8988T (cell line): ENCODE results near the gene SCYL2.
"Not testable (repeated sequence)": the region's sequence is repeated elsewhere in the genome, so short reads cannot be mapped to it uniquely, and the experiment has no call there.

ENCODE experiments used
- DNase-seq: peaks from one replicate; pipeline ENCODE4 v3.0.0; 2011

Gene SCYL2

GRCh38 chr12:100329800-100330199, 62.8 kb downstream of the SCYL2 start:
- DNase-seq = no peak

DNA sequence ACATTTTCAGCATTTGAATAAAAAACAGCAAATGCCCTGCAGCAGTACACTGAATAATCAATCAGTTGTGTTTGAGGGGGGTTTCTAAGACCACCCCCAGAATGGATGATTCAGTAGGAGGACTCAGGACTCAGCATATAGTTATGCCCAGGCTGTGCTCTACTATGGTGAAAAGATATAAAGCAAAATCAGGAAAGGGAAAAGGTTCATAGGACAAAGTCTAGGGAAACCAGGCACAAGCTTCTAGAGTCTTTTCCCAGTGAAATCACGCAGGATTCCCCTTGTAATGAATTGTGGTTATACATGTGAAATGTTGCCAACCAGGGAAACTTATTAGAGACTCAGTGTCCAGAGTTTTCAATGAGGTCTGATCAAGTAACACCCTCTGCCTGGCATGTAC, 64.9 kb downstream of the SCYL2 start:
- no peak for DNase-seq

DNA sequence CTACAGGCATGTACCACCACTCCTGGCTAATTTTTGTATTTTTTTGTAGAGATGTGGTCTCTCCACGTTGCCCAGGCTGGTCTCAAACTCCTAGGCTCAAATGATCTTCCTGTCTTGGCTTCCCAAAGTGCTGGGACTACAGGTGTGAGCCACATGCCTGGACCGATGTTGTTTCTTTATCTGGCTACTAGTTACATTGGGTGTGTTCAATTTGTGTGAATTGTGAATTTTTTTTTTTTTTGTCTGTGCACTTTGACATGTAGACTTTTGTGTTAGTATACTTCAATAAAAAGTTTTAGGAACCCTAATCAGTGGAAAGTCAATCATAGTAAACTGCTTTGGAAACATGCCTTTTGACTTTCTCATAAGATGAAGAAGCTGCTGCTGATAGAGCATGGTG, 65.9 kb downstream of the SCYL2 start:
- no peak for DNase-seq

DNA sequence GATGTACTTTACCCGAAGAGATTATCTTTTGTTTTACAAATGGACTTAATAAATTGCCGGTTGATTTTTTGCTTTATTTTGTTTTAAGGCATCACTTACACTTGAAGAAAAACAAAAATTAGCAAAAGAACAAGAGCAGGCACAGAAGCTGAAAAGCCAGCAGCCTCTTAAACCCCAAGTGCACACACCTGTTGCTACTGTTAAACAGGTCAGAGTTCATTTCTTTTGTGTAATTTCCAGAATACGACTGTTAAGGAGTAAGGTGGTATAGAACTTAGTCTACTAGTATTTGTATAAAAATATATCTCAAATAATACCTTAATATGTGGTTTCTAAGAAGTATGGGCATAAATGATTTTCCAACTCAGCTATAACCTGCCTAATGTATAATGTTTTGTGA, 70.3 kb downstream of the SCYL2 start:
- no peak for DNase-seq

DNA sequence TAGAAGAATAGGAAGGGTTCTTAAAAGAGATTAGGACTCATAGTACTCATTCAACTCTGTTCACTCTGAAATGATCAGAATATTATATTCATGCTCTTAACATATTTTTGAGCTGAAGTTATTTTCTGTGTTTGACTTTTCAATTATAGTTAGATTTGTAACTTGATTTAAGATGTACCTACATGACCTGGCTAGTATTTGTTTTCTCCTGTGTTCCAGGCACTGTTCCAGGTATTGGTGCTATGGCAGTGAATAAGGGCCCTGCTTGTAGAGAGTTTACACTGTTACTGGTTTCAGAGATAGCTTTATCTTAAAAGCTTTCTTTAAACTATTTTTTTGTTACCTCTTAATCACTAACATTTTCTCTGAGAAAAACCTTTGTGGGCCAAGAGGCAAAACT, 70.8 kb downstream of the SCYL2 start:
- DNase-seq = no peak

GRCh38 chr12:100339071-100339470, 72.1 kb downstream of the SCYL2 start:
- no peak for DNase-seq

- DNase-seq = not testable (repeated sequence)
These were observed 75.9 kb downstream of the SCYL2 start for GRCh38 chr12:100342897-100343296.

- DNase-seq = not testable (repeated sequence)
These were observed 77.4 kb downstream of the SCYL2 start for GRCh38 chr12:100344351-100344750.

GRCh38 chr12:100345020-100345767, 78.2 kb downstream of the SCYL2 start:
- DNase-seq = no peak

GRCh38 chr12:100346660-100347059, 79.7 kb downstream of the SCYL2 start:
- no peak for DNase-seq

- DNase-seq = no peak
These were observed 81.9 kb downstream of the SCYL2 start for GRCh38 chr12:100348657-100349454.

DNA sequence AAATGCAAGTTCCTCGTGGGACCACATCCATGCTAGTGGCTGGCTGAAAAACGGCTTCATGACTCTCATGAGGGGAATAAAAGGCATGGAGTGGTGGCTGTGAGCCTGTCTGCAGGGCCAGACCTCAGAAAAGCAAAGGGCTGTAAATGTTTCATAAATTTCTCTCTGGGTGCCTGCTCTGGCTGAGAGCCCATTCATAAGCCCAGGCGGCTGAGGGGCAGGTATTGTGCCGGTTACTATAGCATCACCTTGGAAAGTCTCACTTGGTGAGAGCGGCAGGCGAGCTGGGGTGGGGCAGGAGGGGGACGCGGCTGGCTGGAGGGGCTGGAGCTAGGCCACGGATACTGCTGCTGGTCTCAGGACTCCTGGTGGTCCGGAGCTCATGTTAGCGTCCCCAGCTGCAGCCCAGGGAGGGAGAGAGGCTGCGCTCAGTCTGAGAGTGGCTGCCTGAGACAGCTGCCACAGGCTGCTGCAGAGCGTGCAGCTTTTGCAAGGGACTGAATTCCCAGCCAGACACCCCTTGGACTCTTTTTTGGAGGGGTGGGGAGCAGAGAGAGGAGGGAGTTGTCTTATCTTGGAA, 89.8 kb downstream of the SCYL2 start, which contains the start of gene SLC17A8:
Gene SLC17A8, plus strand, starts transcription at position 431 of the 580 bp plus-strand sequence. CDS start 318 bp downstream, outside the sequence.
- no peak for DNase-seq

DNA sequence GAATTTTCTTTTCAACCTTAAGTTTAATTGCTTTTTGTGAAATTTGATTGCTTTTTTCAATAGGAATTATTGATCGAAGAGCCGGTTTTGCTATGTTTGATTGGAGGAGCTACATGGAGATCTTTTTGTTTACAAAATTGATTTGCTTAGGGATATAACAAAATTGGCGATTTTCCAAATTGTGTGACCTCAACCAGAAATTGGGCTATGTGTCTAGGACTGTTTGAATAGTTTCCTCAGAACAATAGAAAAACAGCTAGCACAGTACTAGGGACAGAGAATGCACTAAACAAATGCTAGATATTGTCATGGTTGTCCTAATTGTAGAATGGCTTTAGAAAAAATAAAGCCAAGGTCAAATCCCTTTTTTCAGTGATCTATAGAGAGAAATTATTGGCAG, 92.3 kb downstream of the SCYL2 start:
- no peak for DNase-seq

- no peak for DNase-seq
These were observed 92.8 kb downstream of the SCYL2 start for GRCh38 chr12:100359822-100360221.

DNA sequence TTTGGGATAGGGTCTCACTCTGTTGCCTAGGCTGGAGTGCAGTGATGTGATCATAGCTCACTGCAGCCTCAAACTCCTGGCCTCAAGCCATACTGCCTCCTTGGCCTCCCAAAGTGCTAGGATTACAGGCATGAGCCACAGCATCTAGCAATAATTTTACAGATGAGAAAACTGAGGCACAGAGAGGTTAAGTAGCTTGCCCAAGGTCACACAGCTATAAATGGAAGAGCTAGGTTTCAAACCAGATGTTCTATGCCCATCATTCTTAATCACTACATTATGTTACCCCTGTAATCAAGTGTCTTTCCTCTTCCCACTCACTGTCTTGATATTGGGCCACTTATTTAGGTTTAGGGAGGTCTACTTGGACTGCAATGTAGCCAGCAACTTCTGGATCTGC, 93.5 kb downstream of the SCYL2 start:
- DNase-seq = no peak

GRCh38 chr12:100364324-100364723, 97.3 kb downstream of the SCYL2 start:
- DNase-seq = no peak

GRCh38 chr12:100365411-100365810, 98.4 kb downstream of the SCYL2 start:
- no peak for DNase-seq

- DNase-seq = no peak
These were observed 101.1 kb downstream of the SCYL2 start for GRCh38 chr12:100368066-100368465.

DNA sequence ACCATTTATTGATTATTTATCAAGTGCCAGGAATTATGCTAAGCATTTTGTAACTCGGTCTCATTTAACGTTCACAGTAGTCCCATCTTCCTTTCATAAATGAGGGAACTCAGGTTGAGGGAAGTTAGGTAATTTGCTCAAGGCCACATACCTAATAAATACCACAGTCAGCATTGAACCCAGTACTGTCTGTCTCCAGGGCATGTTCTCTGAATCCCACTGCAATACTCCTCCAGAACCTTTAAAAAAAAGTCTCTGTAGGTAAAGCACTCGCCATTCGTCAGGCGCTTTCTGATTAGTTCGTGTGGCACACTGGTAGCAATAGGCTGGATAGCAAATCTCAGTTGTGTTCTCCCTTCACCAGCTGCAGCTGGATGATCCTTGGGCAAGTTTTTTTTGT, 104.2 kb downstream of the SCYL2 start:
- DNase-seq = no peak

DNA sequence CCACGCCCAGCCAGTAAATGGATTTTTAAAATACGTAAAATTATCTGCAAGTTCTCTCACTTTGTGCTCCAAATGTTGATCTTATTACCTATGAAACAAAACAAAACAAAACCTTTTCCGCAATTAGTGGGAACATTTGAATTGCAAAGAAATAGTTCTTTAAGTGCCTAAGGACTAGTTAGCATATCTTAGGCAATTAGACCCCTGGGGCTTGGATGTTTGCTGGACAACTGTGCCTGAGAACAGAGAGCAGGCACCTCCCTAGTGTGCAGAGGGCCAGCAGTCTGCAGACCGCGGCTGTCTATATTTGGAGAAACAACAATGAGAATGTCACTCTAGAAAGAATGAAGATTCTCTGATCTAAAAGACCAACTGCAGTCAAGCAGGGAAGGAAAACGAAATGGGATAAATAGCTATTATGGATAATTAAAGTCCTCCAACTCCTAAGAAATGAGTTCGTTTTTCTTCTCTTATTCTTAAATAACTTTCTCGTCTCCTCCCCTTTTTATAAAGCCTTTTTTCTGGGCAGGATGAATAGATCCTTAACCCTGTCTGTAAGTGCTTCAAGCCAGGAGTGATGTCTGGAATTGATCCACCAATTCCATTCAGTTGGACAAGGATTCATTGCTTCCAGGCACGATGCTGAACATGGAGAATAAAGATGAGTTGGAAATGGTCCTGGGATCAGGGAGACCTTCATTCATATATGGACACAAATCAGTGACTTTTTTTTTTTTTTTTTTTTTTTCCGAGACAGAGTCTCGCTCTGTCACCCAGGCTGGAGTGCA, 106.1 kb downstream of the SCYL2 start:
- DNase-seq = no peak

DNA sequence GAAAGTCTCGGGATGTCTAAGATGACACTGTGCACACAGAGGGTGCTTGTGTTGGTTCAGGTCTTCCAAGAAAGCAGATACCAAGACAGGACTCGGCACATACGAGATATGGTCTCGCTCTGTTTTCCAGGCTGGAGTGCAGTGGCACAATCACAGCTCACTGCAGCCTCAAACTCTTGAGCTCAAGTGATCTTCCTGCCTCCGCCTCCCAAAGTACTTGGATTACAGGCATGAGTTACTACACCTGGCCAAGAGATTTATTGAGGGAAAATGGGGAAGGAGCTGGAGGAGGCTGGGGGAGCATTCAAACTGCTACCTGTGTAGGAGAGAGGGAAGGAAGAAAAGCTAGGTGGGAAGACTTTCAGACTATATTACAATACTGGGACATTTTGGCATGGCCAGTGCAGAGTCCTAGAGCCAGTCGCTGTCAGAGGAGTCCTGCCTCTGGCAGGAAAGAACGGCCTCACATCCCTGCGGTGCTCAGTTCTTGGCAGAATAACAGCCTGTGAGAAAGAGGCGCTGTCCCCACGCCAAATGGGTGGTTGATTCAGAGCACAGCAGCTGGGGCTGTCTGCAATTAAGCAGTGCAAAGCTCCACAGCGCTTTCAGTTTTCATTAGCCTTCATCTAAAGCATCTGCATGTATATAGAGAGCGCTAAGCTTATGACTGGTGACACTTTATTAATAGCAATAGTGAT, 108.2 kb downstream of the SCYL2 start:
- DNase-seq = no peak

- no peak for DNase-seq
These were observed 109.2 kb downstream of the SCYL2 start for GRCh38 chr12:100376161-100376560.
